GM12873 (cell line): ENCODE data around the gene NEK2.

Experiments
- CTCF ChIP-seq: IDR thresholded peaks from 2 replicates; pipeline ENCODE4 v1.5.1; 2012; ENCODE audit warnings: low read depth, mild to moderate bottlenecking, moderate library complexity, low read length, control low read depth; ENCODE audit not compliant: insufficient read depth; ENCODE audit errors: missing control alignments

Gene NEK2

GRCh38 chr1:211711315-211711705, 35.9 kb upstream of the NEK2 start:
- no peak for TF ChIP-seq CTCF

GRCh38 chr1:211710566-211711314, 35.3 kb upstream of the NEK2 start:
- no peak for TF ChIP-seq CTCF

DNA sequence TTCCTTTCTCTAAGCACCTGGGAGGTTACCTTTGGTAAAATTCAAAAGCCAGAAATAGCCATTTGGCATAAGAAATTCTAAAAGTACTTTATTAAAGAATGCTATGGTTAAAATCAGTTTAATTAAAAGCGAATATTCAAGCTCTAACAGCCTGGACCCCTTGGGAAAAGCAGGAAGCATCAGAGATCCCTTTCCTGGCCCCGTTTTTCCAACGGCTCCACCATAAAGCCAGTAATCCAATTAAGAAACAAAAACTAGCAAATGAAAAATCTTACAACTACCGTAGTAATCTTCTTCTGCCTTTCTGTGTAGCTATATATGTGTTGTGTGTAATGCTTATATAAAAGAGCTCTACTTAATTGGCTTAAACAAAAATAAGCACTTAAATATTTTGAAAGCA, 33.5 kb upstream of the NEK2 start:
- no peak for TF ChIP-seq CTCF

DNA sequence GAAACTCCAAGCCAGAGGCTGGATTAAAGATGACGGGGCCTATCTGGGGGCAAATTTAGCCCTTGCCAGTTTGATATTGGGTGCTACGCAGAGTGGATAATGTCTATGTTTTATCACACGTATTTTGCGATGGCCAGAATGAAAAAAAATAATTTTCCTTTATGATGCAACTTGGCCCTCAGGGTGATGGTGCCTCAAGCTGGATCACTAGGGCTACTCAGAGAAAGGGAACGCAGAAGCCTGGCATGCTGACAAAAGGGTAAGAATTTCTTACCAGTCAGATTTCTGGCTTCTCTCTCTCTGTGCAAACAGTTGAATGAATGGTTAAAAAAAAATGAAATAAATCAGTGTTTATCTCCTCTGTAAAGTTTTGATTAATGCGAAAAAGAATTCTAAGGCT, 32.6 kb upstream of the NEK2 start:
- TF ChIP-seq CTCF, result no peak

DNA sequence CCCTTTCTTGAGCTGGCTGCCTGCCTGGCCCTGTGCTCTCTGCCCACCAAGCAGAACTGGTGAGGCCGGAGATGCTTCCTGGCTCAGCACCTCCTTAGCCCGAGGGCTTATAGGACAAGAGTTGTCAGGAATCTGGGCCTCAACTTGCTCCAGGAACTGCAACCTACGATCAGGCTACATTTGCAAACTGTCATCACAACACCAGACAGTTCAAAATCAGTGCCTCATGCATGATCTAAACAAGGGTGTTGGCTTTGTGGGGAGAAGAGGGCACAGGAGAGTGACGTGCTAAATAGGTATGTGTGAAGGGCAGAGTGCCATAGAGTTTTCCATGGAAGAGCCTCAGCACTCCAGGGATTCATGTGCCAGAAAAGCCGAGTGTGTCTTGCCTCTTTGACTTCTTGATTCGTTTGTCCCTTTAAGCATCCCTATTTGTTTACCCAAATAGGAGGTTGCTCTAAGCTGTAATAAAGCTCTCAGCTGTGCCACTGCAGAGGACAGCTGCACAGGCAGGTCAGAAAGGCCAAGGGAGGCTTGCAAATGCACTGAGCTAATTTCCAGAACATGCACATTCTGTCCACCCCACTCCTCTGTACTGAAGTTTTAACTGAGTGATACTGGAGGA, 30.2 kb upstream of the NEK2 start:
- no peak for TF ChIP-seq CTCF

DNA sequence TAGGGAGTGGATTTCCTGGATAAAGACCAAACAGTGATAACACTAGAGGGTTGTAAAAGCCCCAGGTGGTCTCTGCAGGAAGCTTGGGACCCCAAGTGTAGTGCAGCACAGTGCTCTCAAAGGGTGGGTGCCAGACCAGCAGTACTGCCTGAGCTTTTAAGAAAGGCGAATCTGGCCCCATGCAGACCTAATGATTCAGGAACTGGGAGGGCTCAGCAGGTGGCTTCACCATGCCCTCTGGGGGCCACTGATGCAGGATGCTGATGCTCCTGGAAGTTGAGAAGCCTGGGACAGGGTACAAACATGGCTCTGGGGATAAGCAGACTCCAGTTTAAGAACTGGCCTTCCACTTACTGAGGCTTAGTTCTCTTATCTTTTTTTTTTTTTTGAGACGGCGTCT, 29.1 kb upstream of the NEK2 start:
- TF ChIP-seq CTCF, result no peak

GRCh38 chr1:211703812-211704537, 28.6 kb upstream of the NEK2 start:
- TF ChIP-seq CTCF, result no peak
